H9 (cell line): ENCODE data around the gene NID1. TPM values are rescaled to one million over a fixed set of nuclear protein-coding genes. Genes with fewer than 3 reads are reported as not detected.

Source experiments
- DNase-seq: peaks from one replicate; pipeline ENCODE4 v3.0.0-alpha.2; 2017
- H2AFZ ChIP-seq: one replicate; pipeline ENCODE4 v1.6.1; 2013; ENCODE audit warnings: mild to moderate bottlenecking, low read length, control low read depth, moderate library complexity
- H2AK5ac ChIP-seq: 2 replicates; pipeline ENCODE4 v1.6.1; 2013; ENCODE audit warnings: low read length, control low read depth, mixed read lengths; ENCODE audit not compliant: insufficient read length
- H2BK120ac ChIP-seq: one replicate; pipeline ENCODE4 v1.6.1; 2013; ENCODE audit warnings: low read depth, mild to moderate bottlenecking, low read length, control low read depth, inconsistent platforms; ENCODE audit not compliant: poor library complexity, severe bottlenecking
- H2BK12ac ChIP-seq: 2 replicates; pipeline ENCODE4 v1.6.1; 2013; ENCODE audit warnings: low read length, control low read depth, mixed read lengths, low read depth; ENCODE audit not compliant: insufficient read length
- H2BK15ac ChIP-seq: 2 replicates; pipeline ENCODE4 v1.6.1; 2013; ENCODE audit warnings: low read depth, low read length, control low read depth
- H2BK20ac ChIP-seq: one replicate; pipeline ENCODE4 v1.6.1; 2013; ENCODE audit warnings: low read depth, mild to moderate bottlenecking, low read length, control low read depth, inconsistent platforms; ENCODE audit not compliant: poor library complexity, severe bottlenecking
- H2BK5ac ChIP-seq: 2 replicates; pipeline ENCODE4 v1.6.1; 2013; ENCODE audit warnings: low read length, control low read depth, mixed read lengths; ENCODE audit not compliant: insufficient read length
- H3K14ac ChIP-seq: 2 replicates; pipeline ENCODE4 v1.6.1; 2013; ENCODE audit warnings: low read length, control low read depth; ENCODE audit not compliant: insufficient read depth
- H3K18ac ChIP-seq: 2 replicates; pipeline ENCODE4 v1.6.1; 2013; ENCODE audit warnings: low read depth, mild to moderate bottlenecking, mixed read lengths, low read length, control low read depth; ENCODE audit not compliant: insufficient read length
- H3K23ac ChIP-seq: 2 replicates; pipeline ENCODE4 v1.6.1; 2013; ENCODE audit warnings: low read length, control low read depth, mixed read lengths, low read depth; ENCODE audit not compliant: insufficient read length
- H3K23me2 ChIP-seq: 2 replicates; pipeline ENCODE4 v1.6.1; 2013; ENCODE audit warnings: low read depth, mild to moderate bottlenecking, mixed read lengths, low read length, control low read depth; ENCODE audit not compliant: insufficient read length, poor library complexity, severe bottlenecking
- H3K27ac ChIP-seq: 2 replicates; pipeline ENCODE4 v1.5.1; 2013; ENCODE audit warnings: low read length, control low read depth, mixed read lengths, low read depth; ENCODE audit not compliant: insufficient read length
- H3K27me3 ChIP-seq: 2 replicates; pipeline ENCODE4 v1.6.1; 2013; ENCODE audit warnings: low read length, control low read depth, inconsistent platforms; ENCODE audit not compliant: insufficient read depth
- H3K4ac ChIP-seq: 2 replicates; pipeline ENCODE4 v1.6.1; 2013; ENCODE audit warnings: low read depth, mild to moderate bottlenecking, control low read depth, inconsistent platforms, low read length, moderate library complexity
- H3K4me1 ChIP-seq: 2 replicates; pipeline ENCODE4 v1.6.1; 2013; ENCODE audit warnings: low read length, control low read depth, inconsistent platforms; ENCODE audit not compliant: insufficient read depth
- H3K4me2 ChIP-seq: 2 replicates; pipeline ENCODE4 v1.6.1; 2013; ENCODE audit warnings: low read length, control low read depth, mixed read lengths; ENCODE audit not compliant: insufficient read length, insufficient read depth
- H3K56ac ChIP-seq: 2 replicates; pipeline ENCODE4 v1.6.1; 2013; ENCODE audit warnings: low read depth, mild to moderate bottlenecking, mixed read lengths, low read length, control low read depth; ENCODE audit not compliant: insufficient read length
- H3K79me1 ChIP-seq: 2 replicates; pipeline ENCODE4 v1.6.1; 2013; ENCODE audit warnings: low read depth, mild to moderate bottlenecking, moderate library complexity, low read length, control low read depth, inconsistent platforms; ENCODE audit not compliant: insufficient read depth, poor library complexity, severe bottlenecking
- H3K79me2 ChIP-seq: 2 replicates; pipeline ENCODE4 v1.6.1; 2013; ENCODE audit warnings: low read length, control low read depth, inconsistent platforms; ENCODE audit not compliant: insufficient read depth
- H3K9ac ChIP-seq: 2 replicates; pipeline ENCODE4 v1.6.1; 2013; ENCODE audit warnings: low read length, control low read depth, mixed read lengths; ENCODE audit not compliant: insufficient read length; ENCODE audit errors: extremely low read depth
- H3K9me3 ChIP-seq: one replicate; pipeline ENCODE4 v1.6.1; 2013; ENCODE audit warnings: low read depth, low read length, inconsistent platforms; ENCODE audit not compliant: control insufficient read depth
- H3T11ph ChIP-seq: one replicate; pipeline ENCODE4 v1.6.1; 2013; ENCODE audit warnings: mild to moderate bottlenecking, low read length, control low read depth, inconsistent platforms
- H4K20me1 ChIP-seq: one replicate; pipeline ENCODE4 v1.6.1; 2013; ENCODE audit not compliant: control insufficient read depth, insufficient read length, insufficient read depth
- H4K5ac ChIP-seq: 2 replicates; pipeline ENCODE4 v1.6.1; 2013; ENCODE audit warnings: low read depth, mild to moderate bottlenecking, mixed read lengths, low read length, control low read depth; ENCODE audit not compliant: insufficient read length
- H4K8ac ChIP-seq: replicated peaks from 2 replicates; pipeline ENCODE4 v1.6.1; 2013; ENCODE audit warnings: low read length, control low read depth, mixed read lengths, low read depth; ENCODE audit not compliant: insufficient read length
- H4K91ac ChIP-seq: 2 replicates; pipeline ENCODE4 v1.6.1; 2013; ENCODE audit warnings: low read depth, mild to moderate bottlenecking, moderate library complexity, mixed read lengths, low read length, control low read depth; ENCODE audit not compliant: insufficient read length
- H3K27ac Mint-ChIP-seq, 3 experiments: 2 replicates in 2 of 3; 3 replicates in 1 of 3; pipeline ENCODE4 v1.8.0; 2020 to 2021; ENCODE audit warnings: mixed read lengths in 3 of 3, mild to moderate bottlenecking in 1 of 3, moderate library complexity in 1 of 3
- H3K27me3 Mint-ChIP-seq: 2 replicates; pipeline ENCODE4 v1.8.0; 2021; ENCODE audit warnings: low read depth, mild to moderate bottlenecking, moderate library complexity, mixed read lengths
- H3K36me3 Mint-ChIP-seq, 3 experiments: 2 replicates in 2 of 3; 3 replicates in 1 of 3; pipeline ENCODE4 v1.8.0; 2020 to 2021; ENCODE audit warnings: low read depth in 3 of 3, mixed read lengths in 3 of 3; ENCODE audit not compliant: insufficient read depth in 1 of 3
- H3K4me1 Mint-ChIP-seq, 2 experiments: 2 replicates each; pipeline ENCODE4 v1.8.0; 2020; ENCODE audit warnings: mixed read lengths in 2 of 2
- H3K4me3 Mint-ChIP-seq, 2 experiments: 2 replicates in 1 of 2; 3 replicates in 1 of 2; pipeline ENCODE4 v1.8.0; 2020 to 2021; ENCODE audit warnings: mild to moderate bottlenecking in 2 of 2, mixed read lengths in 2 of 2, moderate library complexity in 1 of 2
- H3K9me3 Mint-ChIP-seq, 2 experiments: 2 replicates in 1 of 2; 3 replicates in 1 of 2; pipeline ENCODE4 v1.8.0; 2020; ENCODE audit warnings: mild to moderate bottlenecking in 2 of 2, mixed read lengths in 2 of 2, moderate library complexity in 1 of 2
- WGBS: extraction: QIAGEN DNeasy Blood & Tissue Kit; methylation state at CpG from one replicate; pipeline ENCODE4 v1.1.7; 2013; ENCODE audit warnings: missing lambda C conversion rate, low lambda C conversion rate, mixed read lengths; ENCODE audit not compliant: insufficient read length; ENCODE audit errors: extremely low coverage; 5-methylcytosine and 5-hydroxymethylcytosine counted together
- total RNA-seq: library from RNA; stranded (reverse); gene quantifications from 2 replicates; pipeline ENCODE4 v1.2.1, GENCODE V29; 2021
- TF ChIP-seq, protein P1 (sequence below): fragments of 200-600 bp; sonication (generic); conservative IDR thresholded peaks from 3 replicates; pipeline ENCODE4 v1.8.0; 2021; ENCODE audit warnings: antibody characterized with exemption, mild to moderate bottlenecking

Gene NID1
- total RNA-seq, 1 experiment from 2014 or later: 28.5 TPM

DNA sequence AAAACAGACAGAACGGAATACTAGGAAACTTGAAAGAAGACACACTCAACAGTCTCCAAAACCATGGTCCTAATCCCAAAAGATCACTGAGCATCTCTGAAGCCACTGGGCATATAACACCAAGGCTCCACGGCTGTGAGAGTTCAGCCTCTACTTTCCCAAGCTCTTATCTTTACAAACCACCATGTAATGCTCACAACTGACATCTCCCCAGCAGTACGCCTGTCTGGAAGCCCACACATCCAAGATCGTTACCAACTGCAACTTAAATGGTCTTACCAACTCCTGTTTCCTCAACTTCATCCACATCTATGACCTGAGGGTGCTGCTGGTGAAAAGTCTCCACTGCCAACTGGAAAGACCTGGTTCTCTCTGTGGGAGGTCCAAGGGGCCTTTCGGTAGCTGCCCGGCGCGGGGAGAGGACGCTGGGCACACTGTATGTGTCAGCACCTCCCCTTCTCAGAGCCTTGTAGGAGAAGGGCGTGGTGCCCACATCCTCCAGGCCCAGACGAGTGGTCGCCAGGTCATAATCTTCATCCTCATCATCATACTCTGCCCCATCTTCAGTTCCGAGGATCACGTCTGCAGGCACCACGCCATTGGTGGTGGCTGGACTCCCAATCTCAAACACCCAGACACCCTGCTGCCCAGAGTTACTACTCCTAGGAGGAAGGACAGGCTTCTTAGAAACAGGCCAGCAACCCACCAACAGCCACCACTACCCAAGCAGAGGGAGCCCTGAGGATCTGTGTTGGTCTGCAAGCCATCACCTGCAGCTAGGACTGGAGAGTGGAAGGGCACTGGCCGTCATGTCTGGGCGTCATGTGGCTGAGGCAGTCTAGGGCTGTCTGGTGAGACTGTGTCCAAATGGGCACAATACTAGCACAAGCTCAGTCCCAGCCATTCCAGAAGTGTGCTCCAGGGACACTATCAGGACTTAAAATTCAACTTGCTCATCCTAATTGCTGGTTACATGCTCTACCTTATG is 23.0 kb downstream of the NID1 start:
- no peak overlapping the region for H2BK12ac ChIP-seq
- no peak for DNase-seq
- no peak overlapping the region for H3K27ac ChIP-seq
- Mint-ChIP-seq H3K4me1 (0 out of 4 replicates have a peak, but pooled peaks cover 0 to 4% of the 10 kb centered on the region in 2 experiments), H3K27me3 (no peaks in the 10 kb centered on the region), H3K36me3 (peaks cover 4 to 17% (median 5%) of the 10 kb centered on the region in 3 experiments; a peak in 5 of 7 replicates), H3K27ac (no peak overlapping the region), H3K9me3 (peaks cover 2 to 3% of the 10 kb centered on the region in 2 experiments; a peak in 2 of 5 replicates), H3K4me3 (no peak overlapping the region)
- no CpG with 5 or more reads among the region's 17 CpGs for WGBS
- no peak overlapping the region for H3K4me2 ChIP-seq
- no peaks in the 10 kb centered on the region for H3K23me2 ChIP-seq
- no peak overlapping the region for H3K18ac ChIP-seq
- H3K9me3 ChIP-seq: no peaks in the 10 kb centered on the region
- H3K27me3 ChIP-seq: no peaks in the 10 kb centered on the region
- H3K79me2 ChIP-seq: no peaks in the 10 kb centered on the region
- no peak overlapping the region for H3K56ac ChIP-seq
- H3K9ac ChIP-seq: no peak overlapping the region
- no peak overlapping the region for H4K8ac ChIP-seq
- H4K20me1 ChIP-seq: no peaks in the 10 kb centered on the region
- no peaks in the 10 kb centered on the region; the same call in 1 of the 2 replicates for H3K4me1 ChIP-seq
- H2AK5ac ChIP-seq: no peak overlapping the region
- H2AFZ ChIP-seq: no peak overlapping the region
- H2BK20ac ChIP-seq: no peak overlapping the region
- no peak overlapping the region for H4K5ac ChIP-seq
- no peak overlapping the region for H3K4ac ChIP-seq
- H3K14ac ChIP-seq: no peak overlapping the region
- no peak overlapping the region for H2BK15ac ChIP-seq
- no peak overlapping the region for H2BK5ac ChIP-seq
- H3T11ph ChIP-seq: no peak overlapping the region
- H3K79me1 ChIP-seq: no peaks in the 10 kb centered on the region
- no peak overlapping the region for H3K23ac ChIP-seq
- TF ChIP-seq, protein P1, sequence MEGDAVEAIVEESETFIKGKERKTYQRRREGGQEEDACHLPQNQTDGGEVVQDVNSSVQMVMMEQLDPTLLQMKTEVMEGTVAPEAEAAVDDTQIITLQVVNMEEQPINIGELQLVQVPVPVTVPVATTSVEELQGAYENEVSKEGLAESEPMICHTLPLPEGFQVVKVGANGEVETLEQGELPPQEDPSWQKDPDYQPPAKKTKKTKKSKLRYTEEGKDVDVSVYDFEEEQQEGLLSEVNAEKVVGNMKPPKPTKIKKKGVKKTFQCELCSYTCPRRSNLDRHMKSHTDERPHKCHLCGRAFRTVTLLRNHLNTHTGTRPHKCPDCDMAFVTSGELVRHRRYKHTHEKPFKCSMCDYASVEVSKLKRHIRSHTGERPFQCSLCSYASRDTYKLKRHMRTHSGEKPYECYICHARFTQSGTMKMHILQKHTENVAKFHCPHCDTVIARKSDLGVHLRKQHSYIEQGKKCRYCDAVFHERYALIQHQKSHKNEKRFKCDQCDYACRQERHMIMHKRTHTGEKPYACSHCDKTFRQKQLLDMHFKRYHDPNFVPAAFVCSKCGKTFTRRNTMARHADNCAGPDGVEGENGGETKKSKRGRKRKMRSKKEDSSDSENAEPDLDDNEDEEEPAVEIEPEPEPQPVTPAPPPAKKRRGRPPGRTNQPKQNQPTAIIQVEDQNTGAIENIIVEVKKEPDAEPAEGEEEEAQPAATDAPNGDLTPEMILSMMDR: no peak
- H2BK120ac ChIP-seq: no peak overlapping the region
- no peak overlapping the region for H4K91ac ChIP-seq
